Stimulated activated CD8-positive, alpha-beta memory T cell treated with anti-CD3 and anti-CD28 coated beads, Interleukin-4, amount 100 ng/mL, for 1 hour (primary cell): ENCODE results near the gene SUCLG2.

Experiments
- DNase-seq, 2 donors: peaks; one replicate each; pipeline ENCODE4 v3.0.0-alpha.2; 2020; ENCODE audit warnings: low read depth in 2 of 2, low spot score in 1 of 2

Gene SUCLG2

DNA sequence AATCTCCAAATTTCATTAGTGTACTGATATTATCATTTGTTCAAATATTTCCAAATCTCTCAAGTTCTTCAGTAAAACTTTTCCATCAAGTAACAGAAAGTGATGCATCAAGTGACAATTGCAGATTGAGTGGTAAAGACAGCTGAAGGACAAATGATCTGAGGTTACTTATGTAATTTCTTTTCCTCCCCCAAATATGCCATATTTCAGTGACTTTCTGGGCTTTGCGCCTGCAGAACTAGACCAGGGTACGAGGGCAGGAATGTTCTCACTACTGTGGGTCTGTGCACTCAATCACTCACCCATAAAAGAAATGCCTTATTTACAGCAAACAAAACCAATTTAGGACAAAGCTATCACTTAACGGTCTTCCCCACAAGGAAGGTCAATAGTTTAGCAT is 4.7 kb downstream of the SUCLG2 start:
- DNase-seq: no peak

DNA sequence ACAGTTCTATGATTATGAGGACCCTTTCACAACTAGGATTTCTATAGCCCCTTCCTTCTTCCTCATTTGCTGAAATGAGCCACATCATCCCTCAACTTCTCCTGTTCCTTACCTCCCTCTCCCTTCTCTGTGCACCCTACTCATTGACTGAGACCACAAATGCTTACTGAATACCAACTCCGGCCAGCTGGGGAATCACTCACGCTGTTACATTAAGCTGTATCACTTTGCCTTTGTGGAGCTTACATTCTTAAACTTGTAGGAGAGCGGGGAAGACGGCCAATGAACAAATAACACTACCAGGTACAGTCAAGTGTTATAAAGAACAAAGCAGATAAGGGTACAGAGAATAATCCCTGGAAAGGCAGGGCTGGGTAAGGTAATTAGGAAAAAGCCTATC is 5.7 kb downstream of the SUCLG2 start:
- no peak for DNase-seq

DNA sequence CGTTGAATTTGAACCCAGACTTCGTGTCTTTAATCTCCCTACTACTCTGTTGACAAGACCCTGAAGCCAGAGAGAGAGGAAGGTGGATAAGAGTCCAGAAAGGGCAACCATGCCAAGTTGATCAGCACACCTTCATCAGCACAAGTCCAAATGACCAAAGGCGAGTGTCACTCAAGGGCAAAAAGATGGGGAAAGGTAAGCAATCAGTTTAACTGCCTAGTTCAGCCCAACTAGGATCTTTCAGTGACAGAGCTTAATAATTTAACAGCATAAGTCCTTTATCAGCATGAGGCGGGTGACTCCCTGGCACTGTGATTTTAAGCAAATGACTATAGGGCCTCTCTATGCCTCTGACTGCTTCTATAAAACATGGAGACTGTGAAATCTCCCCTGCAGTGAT is 6.2 kb downstream of the SUCLG2 start:
- DNase-seq: no peak

DNA sequence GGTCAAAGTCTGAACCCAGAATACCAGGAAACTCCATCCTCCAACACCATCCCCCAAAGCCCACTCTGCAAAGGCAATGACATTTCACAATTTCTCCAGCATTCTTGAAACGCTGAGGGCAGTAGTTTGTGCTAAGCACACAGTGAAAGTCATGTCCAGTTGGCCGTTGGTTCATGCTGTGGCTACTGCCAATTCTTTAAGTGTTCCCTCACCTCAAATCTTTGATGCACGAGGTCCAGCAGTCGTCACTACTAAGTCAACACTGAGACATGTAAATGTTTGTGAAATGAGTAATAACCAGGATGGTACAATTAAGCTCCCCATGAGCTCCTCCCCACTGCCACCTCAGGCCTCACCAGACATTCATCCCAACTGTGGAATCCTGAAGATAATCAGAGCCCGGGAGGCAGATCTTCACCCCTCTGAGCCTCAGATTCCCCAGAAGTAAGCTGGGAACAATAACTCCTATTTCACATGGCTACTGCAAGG is 7.0 kb downstream of the SUCLG2 start:
- no peak for DNase-seq

DNA sequence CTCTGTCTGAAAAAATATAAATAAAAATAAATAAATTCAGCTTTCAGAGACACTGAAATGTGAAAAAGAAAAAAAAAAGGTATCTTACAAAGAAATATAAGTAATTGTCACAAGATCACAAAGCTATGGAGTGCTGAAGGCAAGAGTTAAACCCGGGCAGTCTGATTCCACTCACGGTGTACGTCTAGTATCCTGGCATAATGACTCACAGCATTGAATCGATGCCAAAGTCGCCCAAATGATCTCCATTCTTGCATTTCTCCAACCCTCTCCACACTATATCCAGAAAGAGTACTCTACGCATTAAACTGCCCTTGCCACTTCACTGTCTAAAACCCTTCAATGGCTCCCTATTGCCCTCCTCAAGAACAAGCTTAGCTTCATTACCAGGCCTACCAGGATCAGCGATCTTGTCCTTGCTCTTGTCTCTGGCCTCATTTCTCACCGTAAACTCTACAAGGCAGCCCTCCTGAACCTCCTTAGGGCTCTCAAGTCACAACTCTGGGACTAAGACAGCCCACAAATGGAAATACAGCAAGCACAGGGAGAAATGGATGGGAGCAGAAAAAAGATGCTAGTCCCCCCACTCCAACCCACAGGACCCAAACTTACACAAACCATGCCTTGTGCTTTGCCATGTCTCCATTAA is 7.7 kb downstream of the SUCLG2 start:
- DNase-seq: no peak

DNA sequence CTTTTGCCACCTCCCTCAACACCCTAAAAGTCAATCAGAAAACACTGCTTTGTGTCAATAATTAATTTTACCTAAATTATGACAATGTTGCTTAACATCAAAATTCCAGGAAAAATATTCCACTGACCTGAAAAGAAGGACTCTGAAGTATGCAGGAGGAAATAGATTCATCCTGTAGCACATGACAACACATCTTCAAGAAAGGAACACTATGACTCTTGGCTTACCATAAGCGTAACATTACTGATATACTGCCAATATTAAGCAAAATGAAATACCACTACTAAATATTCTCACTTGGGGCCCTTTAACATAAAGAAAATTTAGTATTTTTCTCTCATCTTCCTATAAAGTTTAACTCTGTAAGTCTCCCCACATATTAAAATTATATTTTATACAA is 9.6 kb downstream of the SUCLG2 start:
- DNase-seq: no peak

DNA sequence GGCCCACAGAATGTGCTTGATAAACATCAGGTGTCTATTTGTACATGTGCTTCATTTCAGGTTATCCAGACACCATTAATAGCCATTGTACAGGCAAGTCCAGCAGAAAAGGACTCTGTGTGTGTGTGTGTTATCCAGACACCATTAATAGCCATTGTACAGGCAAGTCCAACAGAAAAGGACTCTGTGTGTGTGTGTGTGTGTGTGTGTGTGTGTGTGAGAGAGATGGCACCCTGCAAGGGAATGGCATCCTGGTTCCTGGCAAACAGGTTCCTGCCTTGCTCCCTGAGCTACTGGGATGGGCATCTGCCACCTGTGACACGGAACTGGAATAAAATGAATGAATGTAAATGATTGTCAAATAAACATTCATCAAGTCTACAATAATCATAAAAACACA is 11.7 kb downstream of the SUCLG2 start:
- no peak for DNase-seq

DNA sequence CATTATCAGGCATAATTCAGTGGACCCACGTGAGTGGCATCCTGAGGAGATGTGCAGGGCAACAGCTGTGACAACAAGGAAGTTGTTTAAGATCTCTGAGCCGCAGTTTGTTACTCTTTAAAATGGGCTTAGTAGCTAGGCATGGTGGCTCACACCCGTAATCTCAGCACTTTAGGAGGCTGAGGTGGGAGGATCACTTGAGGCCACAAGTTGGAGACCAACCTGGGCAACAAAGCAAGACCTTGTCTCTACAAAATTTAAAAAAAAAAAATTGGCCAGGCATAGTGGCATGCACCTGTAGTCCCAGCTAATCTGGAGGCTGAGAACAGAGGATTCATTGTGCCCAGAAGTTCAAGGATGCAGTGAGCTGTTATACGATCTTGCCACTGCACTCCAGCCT is 12.2 kb downstream of the SUCLG2 start:
- no peak for DNase-seq

DNA sequence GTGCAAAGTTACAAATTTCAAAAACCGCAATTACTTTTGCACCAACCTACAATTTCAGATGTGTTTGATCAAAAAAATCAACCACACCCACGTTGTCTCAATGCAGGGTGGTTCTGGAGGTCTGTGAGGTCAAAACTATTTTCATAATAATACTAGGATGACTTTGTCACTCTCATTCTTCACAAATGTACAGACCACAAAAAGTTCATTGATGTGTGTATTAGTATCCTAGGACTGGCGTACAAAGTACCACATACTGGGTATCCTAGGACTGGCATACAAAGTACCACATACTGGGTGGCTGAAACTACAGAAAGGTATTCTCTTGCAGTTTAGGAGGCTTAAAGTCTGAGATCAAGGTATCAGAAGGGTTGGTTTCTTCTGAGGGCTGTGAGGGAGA is 13.0 kb downstream of the SUCLG2 start:
- DNase-seq: no peak

DNA sequence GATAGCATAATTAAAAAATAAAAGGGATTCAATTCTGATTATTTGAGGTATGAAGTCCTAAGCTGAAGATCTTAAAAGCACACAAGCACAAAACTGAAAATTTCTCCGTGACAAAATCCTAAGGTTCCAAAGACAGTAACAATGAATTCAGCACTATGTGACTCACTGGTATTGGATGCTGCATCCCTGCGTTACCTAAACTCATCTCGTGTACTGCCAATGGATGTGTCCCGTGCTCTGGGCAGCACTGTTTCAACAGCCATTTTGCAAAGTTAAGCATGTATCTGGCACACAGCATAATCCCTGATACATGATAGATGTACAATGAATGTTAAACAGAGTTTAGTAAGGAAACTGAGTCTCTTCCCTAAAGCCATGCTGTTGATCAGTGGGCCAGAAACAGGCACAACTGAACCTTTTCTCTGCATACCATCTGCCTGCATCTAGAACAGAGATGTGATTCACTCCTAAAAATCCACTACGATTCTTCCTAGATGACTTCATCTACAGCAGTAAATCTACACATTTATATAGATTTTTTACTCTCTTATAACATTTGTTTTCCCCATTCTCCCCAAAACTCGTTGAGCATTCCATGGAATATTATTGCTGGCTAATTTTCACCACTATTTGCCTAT is 14.3 kb downstream of the SUCLG2 start:
- no peak for DNase-seq

DNA sequence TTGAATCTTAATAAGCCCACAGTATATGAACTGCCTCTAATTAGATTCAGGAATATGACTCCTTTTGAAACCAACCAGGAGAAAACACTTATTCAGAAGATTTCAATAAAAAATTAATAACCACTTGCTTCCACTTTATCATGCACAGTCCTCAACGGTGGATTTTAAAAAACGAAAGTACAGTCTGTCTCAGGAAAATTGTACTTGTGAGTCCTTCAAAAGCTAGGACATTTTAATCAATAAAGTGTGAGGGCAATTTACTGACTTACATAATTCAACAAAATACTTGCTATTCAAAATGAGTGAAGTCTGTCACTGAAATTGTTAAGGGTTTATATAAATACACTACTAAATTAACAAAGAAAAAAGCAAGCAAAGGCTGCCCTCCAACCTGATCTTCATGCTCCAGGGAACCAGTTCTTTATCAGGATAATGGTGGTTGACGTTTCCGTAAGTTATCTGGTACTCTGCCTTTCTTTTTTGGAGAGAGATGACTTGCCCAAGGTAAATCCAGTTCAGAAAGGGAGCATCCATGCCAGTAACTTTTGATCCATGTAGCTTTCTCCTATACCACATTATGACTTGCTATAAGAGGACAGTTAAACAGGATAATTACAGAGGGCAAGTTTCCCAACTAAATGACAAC is 17.0 kb downstream of the SUCLG2 start:
- no peak for DNase-seq

DNA sequence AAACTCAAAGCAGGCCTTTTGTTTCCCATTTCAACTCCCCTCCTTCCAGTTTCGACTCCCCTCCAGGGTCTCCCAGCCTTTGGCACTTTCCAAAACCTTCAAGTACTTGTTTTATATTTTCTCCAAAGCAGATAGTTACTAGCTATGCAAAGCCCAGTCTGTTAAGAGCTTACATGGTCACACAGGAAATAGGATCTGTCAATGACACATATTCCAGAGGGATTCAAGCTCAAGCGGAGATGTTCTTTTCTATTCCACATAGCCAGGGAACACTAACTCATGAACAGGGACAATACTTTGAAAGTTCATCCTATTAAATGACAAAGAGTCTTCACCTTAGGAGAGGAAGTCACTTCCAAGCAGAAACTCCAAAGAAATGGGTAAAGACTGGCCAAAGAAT is 18.6 kb downstream of the SUCLG2 start:
- no peak for DNase-seq

DNA sequence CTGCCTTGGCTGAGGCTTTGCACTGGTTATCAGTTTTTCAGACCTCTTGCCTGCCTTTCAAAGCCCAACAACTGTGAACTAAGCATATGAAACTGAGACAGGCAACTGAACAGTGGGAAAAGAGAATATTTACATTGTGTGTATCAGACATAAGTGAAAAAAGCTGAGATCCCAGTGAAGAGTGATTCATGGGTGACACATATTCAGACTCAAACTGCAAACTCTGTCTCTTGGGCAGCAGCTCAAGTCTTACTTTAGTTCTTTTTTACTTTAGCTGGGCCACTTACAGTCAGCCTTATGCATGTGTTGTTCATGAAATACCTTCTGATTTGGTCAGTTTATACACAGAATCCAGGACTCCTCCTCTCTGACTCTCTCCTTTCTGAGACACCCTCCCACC is 19.2 kb downstream of the SUCLG2 start:
- no peak for DNase-seq

DNA sequence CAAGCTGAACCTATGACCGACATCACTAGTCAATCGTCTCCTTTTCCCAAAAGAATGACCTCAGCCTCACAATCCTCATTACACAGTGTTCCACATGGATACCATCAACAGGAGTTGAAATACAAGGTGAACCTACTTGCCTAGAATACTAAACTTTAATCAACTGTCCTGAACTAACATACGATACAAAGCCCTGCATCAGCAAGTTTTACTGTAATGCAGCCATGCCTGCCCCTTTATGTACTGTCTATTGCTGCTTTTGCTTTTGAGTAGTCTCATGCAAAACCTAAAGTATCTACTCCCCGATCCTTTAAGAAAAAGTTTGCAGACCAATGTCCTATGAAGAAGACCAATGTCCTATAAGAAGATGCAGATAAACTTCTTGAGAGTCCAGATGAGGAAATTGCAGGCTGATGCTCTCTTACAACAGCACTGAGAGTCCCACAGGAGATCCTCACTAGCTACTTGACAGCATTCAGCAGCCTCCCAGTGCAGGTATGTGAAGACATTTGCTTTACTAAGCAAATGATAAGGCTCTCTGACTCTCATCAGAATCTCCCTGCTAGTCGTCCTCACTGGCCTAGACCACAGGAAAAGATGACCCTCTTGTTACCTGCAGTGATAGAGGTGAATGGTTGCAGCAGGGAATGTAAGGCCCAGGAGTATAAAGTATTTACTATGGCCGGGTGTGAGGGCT is 23.6 kb downstream of the SUCLG2 start:
- DNase-seq: no peak

DNA sequence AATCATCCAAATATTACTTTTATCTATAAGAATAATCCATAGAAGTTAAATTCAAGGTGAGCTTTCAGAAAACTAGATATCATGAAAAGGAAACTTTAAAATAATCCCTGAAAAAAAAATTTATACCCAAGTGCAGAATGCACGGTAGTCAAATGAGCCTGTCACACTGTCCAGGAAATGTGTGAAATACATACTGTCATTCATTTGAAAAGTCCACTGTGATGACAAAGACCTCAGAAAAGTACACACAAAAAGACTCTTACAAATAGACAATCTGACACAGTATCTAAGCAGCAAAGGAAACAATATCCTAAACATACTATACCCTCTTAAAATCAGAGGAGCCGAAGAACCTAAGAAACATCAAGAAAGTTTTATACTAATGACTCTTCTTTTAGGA is 29.7 kb downstream of the SUCLG2 start:
- no peak for DNase-seq

DNA sequence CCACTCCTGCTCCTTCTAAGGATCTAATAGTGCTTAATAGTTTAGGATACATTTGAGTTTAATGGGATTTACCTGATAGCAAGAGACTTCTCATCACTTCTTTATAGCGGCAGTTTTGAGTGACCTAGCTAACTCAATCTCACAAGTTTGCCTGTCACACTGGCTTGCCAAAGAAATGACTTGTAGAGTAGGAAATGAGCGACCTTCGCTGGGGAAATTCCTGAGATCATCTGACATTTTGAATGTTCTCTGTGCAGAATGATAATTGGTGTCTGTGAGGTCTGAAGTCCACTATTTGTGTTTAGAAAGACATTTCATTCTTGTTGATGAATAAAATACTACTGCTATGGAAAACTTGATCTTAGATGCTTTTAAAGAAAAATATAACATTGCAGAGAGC is 30.3 kb downstream of the SUCLG2 start:
- no peak for DNase-seq

DNA sequence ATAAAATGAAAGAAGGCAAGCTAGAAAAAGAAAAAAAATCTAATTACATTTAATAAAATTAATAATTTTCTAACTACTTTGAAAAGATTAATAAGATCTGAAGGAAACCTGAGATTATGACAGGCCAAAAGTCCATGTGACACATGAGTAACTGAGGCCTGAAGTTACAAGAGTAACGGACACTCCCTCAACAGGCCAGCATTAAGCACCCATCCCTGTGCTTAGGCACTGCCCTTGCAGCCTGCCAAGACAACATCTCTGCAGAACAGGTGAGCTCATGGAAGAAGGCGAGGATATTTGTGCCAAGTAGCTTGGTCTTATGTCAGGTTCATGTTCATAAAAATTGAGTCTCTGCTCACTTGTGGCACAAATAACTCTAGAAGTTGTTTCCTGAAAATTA is 31.8 kb downstream of the SUCLG2 start:
- no peak for DNase-seq

DNA sequence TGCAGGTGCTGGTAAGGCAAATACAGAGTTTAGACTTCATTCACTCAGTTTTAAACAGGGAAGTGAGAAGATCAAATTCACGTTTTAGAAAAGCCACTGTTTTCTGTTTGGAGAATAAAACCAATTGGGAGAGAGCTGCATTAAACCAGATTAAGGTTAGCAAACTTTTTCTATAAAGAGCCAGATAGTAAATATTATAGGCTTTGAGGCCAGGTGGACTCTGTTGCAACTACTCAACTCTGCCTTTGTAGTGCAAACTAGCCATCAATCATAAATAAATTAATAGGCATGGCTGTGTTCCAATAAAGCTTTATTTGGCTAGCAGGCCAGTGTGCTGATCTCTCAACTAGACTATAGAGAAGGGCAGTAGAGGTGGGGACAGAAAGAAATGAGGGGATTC is 33.5 kb downstream of the SUCLG2 start:
- DNase-seq: no peak

DNA sequence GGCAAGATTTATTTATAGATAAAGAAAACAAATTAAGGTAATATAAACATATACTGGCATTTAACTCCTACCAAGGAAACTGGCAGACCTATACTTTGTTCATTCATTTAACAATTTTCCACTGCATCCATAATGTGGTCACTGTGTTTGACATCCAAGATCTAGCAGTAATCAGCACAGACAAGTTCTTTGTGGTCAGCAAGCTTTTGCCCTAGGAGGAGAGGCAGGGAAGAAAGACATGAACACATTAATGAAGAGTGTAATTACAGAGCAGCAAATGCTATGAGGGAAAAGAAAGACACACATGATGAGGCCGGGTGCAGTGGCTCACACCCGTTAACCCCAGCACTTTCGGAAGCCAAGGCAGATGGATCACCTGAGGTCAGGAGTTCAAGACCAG is 34.4 kb downstream of the SUCLG2 start:
- no peak for DNase-seq

DNA sequence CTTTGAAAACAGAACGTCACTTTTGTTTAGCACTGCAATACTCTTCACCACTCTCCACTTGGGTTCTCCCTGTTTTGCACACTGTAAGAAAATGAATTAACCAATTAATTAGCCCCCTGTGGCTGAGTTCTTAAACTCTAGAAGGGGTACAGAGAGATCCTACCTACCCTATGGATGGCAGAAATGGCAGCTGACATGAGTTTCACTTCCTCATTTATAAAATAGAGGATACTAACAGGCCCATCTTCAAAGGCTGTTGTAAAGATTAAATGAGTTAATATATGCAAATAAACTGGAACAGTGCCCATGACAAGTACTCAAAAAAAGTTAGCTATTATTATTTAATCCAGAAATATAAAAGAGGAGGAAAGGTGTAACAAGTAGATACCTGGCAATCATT is 36.9 kb downstream of the SUCLG2 start:
- DNase-seq: no peak

DNA sequence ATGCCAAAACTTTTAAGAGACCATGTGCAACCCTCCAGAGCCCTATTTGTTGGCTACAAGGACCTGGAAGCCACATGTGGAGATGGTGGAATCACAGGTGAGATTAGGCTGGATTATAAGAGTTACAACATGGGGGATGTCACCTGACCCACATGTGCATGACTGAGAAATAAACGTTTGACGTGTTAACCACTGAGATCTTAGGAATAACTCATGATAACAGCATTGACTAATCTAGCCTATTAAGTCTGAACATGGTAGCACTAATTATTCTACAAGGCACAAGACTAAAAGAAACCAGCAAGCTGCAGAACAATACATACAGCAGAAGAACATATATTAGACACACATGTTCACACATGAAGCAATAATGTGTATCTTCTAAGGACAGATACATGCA is 38.4 kb downstream of the SUCLG2 start:
- DNase-seq: no peak

DNA sequence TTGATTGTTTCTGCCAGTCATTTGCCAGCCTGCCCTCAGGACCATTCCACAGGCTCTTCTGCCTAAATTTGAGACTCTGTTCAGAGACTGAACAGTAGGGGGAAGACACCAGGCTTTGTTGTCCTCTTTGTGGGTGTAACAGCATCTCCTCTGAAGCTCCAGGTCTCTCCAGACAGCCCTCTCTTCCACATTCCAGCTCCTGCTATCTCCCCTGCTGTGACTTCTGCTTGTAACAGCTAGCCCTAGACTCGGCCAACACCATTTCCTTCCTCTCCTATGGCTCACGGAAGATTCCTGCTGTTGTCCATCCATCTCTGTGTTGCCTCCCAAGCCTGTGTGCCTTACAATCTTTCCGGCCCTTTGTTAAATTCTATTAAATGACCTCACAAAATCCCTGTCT is 40.2 kb downstream of the SUCLG2 start:
- DNase-seq: no peak
